IPS-18a (cell line): ENCODE data around the gene C1orf198.

Source experiments
- H3K27ac ChIP-seq: one replicate; pipeline ENCODE4 v1.5.1; 2013; ENCODE audit warnings: low read length
- H3K27me3 ChIP-seq: one replicate; pipeline ENCODE4 v1.6.1; 2013; ENCODE audit warnings: mild to moderate bottlenecking, low read length; ENCODE audit not compliant: control insufficient read depth, insufficient read depth
- H3K36me3 ChIP-seq: one replicate; pipeline ENCODE4 v1.6.1; 2013; ENCODE audit warnings: low read depth, low read length; ENCODE audit not compliant: control insufficient read depth
- H3K4me1 ChIP-seq: one replicate; pipeline ENCODE4 v1.6.1; 2013; ENCODE audit warnings: low read depth, low read length; ENCODE audit not compliant: control insufficient read depth
- H3K4me3 ChIP-seq: one replicate; pipeline ENCODE4 v1.5.1; 2013; ENCODE audit warnings: low read length
- H3K9ac ChIP-seq: one replicate; pipeline ENCODE4 v1.6.1; 2013; ENCODE audit warnings: mild to moderate bottlenecking, low read length, moderate library complexity
- H3K9me3 ChIP-seq: one replicate; pipeline ENCODE4 v1.6.1; 2013; ENCODE audit warnings: low read depth, low read length; ENCODE audit not compliant: control insufficient read depth

The C1orf198 gene

DNA sequence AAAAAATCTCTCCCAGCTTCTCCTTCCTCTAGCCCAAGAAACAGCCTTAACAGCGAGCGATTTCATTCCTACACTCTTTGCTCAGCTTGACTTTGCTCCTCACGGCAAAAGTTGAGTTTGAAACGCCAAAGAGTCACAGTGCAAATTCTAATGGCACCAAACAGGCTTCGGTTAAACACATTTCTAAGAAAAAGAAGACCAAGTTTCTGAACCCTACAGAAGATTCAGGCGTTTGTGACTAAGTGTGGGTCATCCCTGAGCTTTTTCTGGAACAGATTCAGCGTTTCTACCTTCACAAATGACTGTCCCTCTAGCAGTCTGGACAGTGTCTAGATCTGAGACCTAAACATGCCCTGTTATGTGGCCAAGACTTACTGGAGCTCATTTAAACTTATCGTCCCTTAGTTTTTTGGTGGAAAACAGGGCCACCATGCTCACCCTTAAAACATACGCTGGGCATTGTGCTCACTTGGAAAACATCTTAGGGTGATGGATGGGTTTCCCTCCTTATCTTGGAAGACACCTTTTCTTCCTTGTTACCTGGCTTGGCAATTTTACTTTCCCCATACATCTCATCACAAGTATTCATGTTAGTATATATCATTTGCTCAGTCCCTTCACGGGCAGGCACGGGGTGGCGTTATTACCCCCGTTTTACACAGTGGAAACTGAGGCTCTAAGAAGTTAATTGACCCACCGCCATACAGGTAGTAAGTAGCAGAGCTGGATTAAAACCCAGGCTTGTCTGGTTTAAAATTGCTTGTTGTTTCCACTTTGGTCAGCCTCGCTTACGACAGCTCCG is 1.0 kb downstream of the C1orf198 start:
- Histone ChIP-seq H3K27ac (no peak overlapping the region), H3K9ac (peak overlapping the region; percentile 77), H3K9me3 (no peaks in the 10 kb centered on the region), H3K27me3 (peaks cover 10% of the 10 kb centered on the region), H3K36me3 (no peaks in the 10 kb centered on the region), H3K4me3 (peak overlapping the region; percentile 92), H3K4me1 (peaks cover 20% of the 10 kb centered on the region)

DNA sequence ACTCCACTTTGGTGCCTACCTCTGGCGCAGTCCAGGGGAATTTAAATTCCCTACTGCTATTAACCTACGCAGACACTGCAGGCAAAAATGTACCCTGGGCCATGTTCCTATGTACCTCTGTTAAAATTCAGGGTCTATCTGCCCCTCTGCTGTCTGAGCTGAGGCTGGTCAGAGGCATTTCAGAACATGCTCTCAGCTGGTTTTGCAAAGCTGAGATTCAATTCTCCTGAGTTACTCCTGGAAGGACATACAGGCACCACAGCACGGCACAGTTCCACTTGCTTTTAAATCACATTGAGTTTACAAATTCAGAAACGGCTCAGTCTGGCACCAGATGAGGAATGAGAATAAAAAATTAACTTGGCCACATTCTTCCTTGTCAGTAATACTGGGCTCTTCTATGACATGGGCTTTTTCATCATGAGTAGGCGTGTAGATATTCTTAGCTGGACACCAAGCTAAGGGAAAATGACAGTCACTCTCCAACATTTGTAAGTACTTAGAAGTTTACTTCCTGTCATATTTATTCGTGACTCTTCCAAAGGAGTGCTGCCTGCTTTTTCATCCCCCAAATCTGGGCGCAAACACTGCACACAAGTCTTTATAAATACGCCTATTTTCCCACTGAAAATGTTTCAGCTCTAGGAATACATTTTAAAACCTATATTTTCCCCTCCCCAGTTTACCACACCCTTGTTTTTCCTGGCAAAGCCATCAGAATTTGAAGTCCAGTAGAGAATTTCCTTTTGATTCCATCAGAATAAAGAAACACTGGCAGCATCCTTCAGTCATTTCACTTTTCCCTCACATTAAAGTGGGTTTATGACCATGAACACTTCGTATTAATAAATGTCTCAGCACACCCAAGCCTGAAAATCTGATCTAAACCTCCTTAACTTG is 1.9 kb downstream of the C1orf198 start:
- Histone ChIP-seq H3K4me3 (peak overlapping the region; percentile 92), H3K27me3 (peaks cover 10% of the 10 kb centered on the region), H3K36me3 (no peaks in the 10 kb centered on the region), H3K4me1 (peaks cover 20% of the 10 kb centered on the region), H3K9me3 (no peaks in the 10 kb centered on the region), H3K9ac (no peak overlapping the region), H3K27ac (no peak overlapping the region)

DNA sequence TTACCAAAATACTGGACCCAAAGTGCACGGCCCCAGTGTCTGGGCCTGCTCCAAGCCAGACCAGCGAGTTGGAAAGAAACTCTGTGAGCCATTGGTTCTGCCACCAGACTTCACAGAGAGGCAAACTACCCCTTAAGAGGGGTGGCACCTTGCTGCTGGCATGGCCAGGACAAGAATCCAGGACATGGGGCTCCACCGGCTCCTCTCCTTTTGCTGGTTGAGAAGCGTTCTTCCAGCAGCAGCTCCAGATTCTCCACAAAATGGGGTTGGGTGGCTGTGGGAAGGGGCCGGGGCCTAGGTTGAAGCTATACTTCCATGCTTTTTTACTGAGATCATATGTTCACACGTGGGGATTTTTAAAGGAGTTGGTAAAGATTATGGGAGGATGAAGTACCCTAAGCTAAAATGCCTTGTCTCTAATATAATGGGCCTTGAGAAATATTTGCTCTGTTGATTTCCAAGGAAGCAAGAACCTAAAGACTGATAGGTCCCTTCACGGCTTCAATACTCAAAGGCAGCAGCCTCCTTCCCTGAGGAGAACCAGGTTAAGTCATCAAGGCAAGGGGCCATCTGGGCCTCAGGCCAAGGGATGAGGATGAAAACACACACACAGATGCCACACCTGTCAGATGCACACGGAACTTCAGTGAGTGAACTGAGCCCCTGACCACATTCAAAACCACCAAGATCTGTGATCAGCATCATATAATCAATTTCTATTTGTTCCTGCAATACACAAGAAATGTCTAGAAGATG is 3.1 kb downstream of the C1orf198 start:
- Histone ChIP-seq H3K4me1 (peaks cover 20% of the 10 kb centered on the region), H3K9ac (no peak overlapping the region), H3K4me3 (no peak overlapping the region), H3K27ac (no peak overlapping the region), H3K36me3 (no peaks in the 10 kb centered on the region), H3K9me3 (no peaks in the 10 kb centered on the region), H3K27me3 (peaks cover 10% of the 10 kb centered on the region)

DNA sequence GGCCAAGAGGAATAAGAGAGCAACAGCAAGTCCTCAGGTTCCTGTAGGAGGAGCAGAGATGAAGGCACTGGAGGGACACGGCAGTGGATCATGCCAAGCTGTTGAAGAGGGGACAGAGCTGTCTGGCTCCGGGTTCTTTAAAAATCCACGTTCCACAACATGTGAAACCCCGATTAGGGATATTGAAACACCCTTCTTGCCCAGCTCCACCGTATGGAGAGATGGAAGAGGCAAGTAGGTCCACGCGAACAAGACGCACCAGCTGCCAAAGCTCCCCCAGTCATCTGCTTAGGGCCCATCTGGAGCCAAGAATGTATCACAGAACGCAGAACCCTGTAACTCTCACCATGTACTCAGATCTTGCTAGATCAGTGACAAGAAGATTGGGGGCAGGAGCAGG is 3.9 kb downstream of the C1orf198 start:
- Histone ChIP-seq H3K27me3 (peaks cover 10% of the 10 kb centered on the region), H3K36me3 (no peaks in the 10 kb centered on the region), H3K27ac (no peak overlapping the region), H3K9ac (no peak overlapping the region), H3K4me1 (peaks cover 14% of the 10 kb centered on the region), H3K9me3 (no peaks in the 10 kb centered on the region), H3K4me3 (no peak overlapping the region)

DNA sequence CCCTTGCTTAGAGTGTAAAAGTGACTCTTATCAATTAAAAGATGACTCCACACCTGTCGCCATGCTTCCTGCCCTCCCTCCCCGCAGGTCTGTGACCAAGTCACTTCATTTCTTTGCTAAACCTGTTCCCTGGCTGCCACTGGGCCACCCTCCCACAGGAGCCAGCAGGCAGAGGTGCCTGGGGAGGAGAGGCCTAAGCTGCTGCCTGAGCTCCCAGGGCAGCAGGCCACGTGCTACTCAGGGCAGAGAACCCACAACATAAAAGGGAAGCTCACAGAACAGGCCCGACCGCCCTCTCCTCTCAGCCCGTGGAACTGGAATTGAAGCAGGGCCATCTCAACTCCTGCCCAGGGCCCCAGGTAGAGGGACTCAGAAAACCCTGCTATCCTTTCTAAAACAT is 4.9 kb downstream of the C1orf198 start:
- Histone ChIP-seq H3K36me3 (no peaks in the 10 kb centered on the region), H3K27me3 (peaks cover 10% of the 10 kb centered on the region), H3K27ac (no peak overlapping the region), H3K9me3 (no peaks in the 10 kb centered on the region), H3K9ac (no peak overlapping the region), H3K4me1 (peaks cover 15% of the 10 kb centered on the region), H3K4me3 (no peak overlapping the region)

DNA sequence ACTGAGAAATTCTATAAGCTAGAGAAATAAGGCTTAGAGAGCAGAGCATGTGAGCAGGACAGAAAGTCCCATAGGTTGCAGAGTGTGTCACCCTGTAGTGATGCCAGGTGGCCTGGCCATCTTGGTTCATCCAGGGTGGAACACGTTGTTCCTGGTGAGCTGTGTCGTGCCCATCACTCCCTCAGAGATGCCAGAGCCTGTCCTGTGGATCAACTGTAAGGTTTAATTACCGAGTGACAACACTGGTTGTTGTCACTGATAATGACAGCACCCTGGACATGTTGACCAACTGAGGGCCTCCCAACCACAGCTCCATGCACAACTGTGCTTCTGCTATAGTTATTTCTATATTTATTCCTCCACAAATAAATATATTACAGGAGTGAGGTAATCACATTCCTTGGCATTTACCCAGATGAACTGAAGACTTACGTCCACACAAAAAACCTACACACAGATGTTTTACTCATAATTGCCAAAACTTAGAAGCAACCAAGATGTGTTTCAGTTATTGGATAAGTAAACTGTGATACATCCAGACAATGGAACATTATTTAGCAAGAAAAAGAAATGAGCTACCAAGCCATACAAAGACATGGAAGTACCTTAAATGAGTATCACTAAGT is 6.2 kb downstream of the C1orf198 start:
- H3K4me1 ChIP-seq: peaks cover 15% of the 10 kb centered on the region
- H3K9me3 ChIP-seq: no peaks in the 10 kb centered on the region
- no peak overlapping the region for H3K4me3 ChIP-seq
- H3K9ac ChIP-seq: no peak overlapping the region
- no peak overlapping the region for H3K27ac ChIP-seq
- H3K36me3 ChIP-seq: no peaks in the 10 kb centered on the region
- peaks cover 4% of the 10 kb centered on the region for H3K27me3 ChIP-seq

DNA sequence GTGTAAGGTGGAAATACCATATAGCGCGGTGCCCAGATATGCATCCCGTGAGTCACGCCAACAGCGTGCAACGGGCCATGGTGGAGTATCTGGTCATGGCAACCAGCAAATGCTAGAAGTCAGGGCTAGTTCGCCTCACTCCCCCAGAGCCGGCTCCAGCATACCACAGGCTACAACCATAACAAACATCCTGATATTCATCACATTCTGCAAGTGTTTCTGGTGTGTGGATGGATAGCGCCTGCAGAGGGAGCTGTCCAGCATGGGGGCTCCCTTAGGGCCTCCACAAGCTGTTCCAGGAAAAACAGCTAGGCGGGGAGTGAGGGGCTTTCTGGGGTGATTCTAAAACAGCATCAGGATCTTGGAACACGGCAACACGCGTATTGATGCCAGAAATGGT is 6.8 kb downstream of the C1orf198 start:
- H3K27me3 ChIP-seq: no peaks in the 10 kb centered on the region
- no peaks in the 10 kb centered on the region for H3K9me3 ChIP-seq
- no peak overlapping the region for H3K4me3 ChIP-seq
- H3K9ac ChIP-seq: no peak overlapping the region
- peaks cover 15% of the 10 kb centered on the region for H3K4me1 ChIP-seq
- no peaks in the 10 kb centered on the region for H3K36me3 ChIP-seq
- no peak overlapping the region for H3K27ac ChIP-seq

DNA sequence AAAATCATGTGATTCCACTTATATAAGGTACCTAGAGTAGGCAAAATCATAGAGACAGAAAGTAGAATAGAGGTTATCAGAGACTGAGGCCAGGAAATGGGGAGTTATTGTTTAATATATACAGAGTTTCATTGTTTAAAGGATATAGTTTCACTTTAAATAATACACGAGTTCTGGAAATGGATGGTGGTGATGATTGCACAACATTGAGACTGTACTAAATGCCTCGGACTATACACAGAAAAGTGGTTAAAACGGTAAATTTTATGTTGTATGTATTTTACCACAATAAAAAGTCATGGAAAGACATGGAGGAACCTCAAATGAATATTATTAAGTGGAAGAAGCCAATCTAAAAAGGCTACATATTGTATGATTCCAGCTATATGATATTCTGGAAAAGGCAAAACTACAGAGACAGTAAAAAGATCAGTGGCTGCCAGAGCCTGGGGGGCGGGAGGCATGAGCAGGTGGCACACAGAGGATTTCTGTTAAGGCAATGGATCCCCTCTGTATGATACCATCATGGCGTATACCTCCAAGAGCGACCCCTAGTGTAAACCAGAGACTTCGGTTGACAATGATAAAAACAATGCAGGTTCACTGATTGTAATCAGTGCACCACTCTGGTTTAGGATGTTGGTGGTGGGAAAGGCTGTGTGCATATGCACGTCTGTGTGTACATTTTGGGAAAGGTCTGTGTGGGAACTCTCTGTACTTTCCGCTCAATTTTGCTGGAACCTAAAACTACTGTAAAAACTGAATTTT is 7.5 kb downstream of the C1orf198 start:
- no peak overlapping the region for H3K4me3 ChIP-seq
- H3K27me3 ChIP-seq: no peaks in the 10 kb centered on the region
- no peaks in the 10 kb centered on the region for H3K36me3 ChIP-seq
- H3K9ac ChIP-seq: no peak overlapping the region
- H3K27ac ChIP-seq: no peak overlapping the region
- H3K4me1 ChIP-seq: peaks cover 19% of the 10 kb centered on the region
- H3K9me3 ChIP-seq: no peaks in the 10 kb centered on the region

DNA sequence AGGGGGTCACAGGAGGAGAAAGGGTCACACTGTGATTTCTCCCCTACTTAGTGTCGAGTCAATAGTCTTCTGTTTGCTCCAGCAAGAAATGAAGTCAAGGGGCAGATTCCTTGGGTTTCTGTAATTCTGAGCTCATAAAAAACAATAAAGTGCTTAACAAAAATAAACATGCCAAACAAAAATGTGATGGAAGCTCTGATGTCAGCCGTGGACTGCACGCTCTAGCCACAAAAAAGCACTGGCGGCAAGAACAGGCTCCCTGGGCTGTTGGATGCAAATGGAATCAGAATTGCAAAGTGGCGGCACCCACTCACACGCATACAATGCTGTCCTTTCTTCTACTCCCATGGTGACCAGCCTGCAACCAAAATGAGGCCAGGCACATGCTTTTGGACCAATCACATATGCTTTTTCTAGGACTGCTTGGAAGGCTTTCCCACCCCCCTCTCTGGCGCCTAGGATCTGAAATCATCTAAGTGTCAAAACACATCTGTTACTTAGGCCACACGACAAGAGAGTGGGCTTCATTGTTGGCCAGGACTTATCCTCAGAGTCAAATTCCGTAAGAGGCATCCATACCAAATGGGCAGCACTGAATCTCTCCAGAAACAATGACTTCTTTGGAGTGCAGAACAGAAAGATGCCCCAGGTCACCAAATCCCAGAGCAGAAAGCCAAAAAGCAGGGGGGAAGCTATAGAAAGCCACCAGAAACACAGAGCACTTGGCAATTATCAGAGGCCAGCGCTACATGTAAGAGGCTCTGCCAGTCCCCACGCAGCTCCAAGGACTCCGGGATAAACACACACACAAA is 9.2 kb downstream of the C1orf198 start:
- Histone ChIP-seq H3K4me3 (no peak overlapping the region), H3K36me3 (peaks cover 12% of the 10 kb centered on the region), H3K27ac (no peak overlapping the region), H3K4me1 (peaks cover 19% of the 10 kb centered on the region), H3K27me3 (no peaks in the 10 kb centered on the region), H3K9ac (no peak overlapping the region), H3K9me3 (no peaks in the 10 kb centered on the region)

DNA sequence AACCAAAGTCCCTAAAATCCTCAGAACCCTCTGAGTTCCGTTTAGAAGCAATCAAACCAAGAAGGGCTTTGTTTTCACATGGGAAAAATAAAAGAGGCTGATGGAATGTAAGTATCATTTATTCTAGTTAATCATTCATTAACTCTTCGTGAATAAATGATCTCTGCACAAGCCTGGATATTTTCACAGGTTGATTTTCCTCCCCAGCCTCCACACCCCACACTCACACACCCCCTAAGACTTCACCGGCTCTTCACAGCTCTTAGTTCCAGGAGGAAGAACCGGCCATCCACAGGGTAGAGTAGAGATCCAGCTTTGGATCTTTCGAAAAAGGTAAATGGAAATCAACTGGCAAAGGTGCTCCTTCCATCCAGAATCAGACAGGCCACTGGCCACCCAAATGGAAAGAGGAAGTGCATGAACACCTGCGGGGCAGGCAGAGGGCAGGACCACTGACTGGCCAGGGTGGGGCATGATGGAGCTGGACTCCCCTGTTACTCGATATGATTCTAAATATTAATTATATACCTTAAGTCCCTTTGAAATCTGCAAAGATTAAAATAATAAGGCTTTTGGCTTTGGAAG is 10.0 kb downstream of the C1orf198 start:
- H3K9me3 ChIP-seq: no peaks in the 10 kb centered on the region
- no peaks in the 10 kb centered on the region for H3K27me3 ChIP-seq
- H3K4me1 ChIP-seq: peaks cover 18% of the 10 kb centered on the region
- H3K4me3 ChIP-seq: no peak overlapping the region
- no peak overlapping the region for H3K9ac ChIP-seq
- peaks cover 12% of the 10 kb centered on the region for H3K36me3 ChIP-seq
- no peak overlapping the region for H3K27ac ChIP-seq
